ENCODE data around the gene CNR2.
"Not testable (repeated sequence)": the region's sequence is repeated elsewhere in the genome, so short reads cannot be mapped to it uniquely, and the experiment has no call there.

The CNR2 gene

GRCh38 chr1:23885222-23885621 is 27.9 kb downstream of the CNR2 start:
- no peak for DNase-seq (ENCODE audit: low read depth in 2 of 2)

GRCh38 chr1:23882746-23883145 is 30.4 kb downstream of the CNR2 start:
- DNase-seq (ENCODE audit: low read depth in 2 of 2): no peak

- no peak for DNase-seq (ENCODE audit: low read depth in 2 of 2)
These were observed 33.4 kb downstream of the CNR2 start for GRCh38 chr1:23879809-23880208.

GRCh38 chr1:23878668-23879067 is 34.5 kb downstream of the CNR2 start:
- no peak for DNase-seq (ENCODE audit: low read depth in 2 of 2)

GRCh38 chr1:23875382-23875781 is 37.8 kb downstream of the CNR2 start:
- DNase-seq (ENCODE audit: low read depth in 2 of 2): no peak

GRCh38 chr1:23872421-23872820 is 40.7 kb downstream of the CNR2 start:
- DNase-seq (ENCODE audit: low read depth in 2 of 2): no peak

GRCh38 chr1:23869051-23869450 is 44.1 kb downstream of the CNR2 start:
- DNase-seq (ENCODE audit: low read depth in 2 of 2): no peak

- no peak for DNase-seq (ENCODE audit: low read depth in 2 of 2)
These were observed 44.6 kb downstream of the CNR2 start for GRCh38 chr1:23868557-23869016.

GRCh38 chr1:23867895-23868556 is 45.1 kb downstream of the CNR2 start, which contains the start of gene FUCA1:
Gene FUCA1 (minus strand): TSS chr1:23868290. CDS start chr1:23868286, 4 bp downstream.
- peak; percentile 87 to 91 for DNase-seq (ENCODE audit: low read depth in 2 of 2)

- no peak for DNase-seq (ENCODE audit: low read depth in 2 of 2)
These were observed 45.6 kb downstream of the CNR2 start for GRCh38 chr1:23867542-23867894.

- DNase-seq (ENCODE audit: low read depth in 2 of 2): no peak
These were observed 47.6 kb downstream of the CNR2 start for GRCh38 chr1:23865543-23865930.

GRCh38 chr1:23864801-23865542 is 48.2 kb downstream of the CNR2 start:
- no peak for DNase-seq (ENCODE audit: low read depth in 2 of 2)

GRCh38 chr1:23862640-23863039 is 50.5 kb downstream of the CNR2 start:
- no peak for DNase-seq (ENCODE audit: low read depth in 2 of 2)

- DNase-seq (ENCODE audit: low read depth in 2 of 2): no peak
These were observed 58.6 kb downstream of the CNR2 start for GRCh38 chr1:23854568-23854967.

- DNase-seq (ENCODE audit: low read depth in 2 of 2): not testable (repeated sequence)
These were observed 60.0 kb downstream of the CNR2 start for GRCh38 chr1:23853124-23853523.

GRCh38 chr1:23851406-23851805 is 61.8 kb downstream of the CNR2 start:
- not testable (repeated sequence) for DNase-seq (ENCODE audit: low read depth in 2 of 2)

GRCh38 chr1:23848673-23849616 is 64.2 kb downstream of the CNR2 start:
- no peak for DNase-seq (ENCODE audit: low read depth in 2 of 2)

- DNase-seq (ENCODE audit: low read depth in 2 of 2): not testable (repeated sequence)
These were observed 65.6 kb downstream of the CNR2 start for GRCh38 chr1:23847482-23848095.

GRCh38 chr1:23845163-23845562 is 68.0 kb downstream of the CNR2 start:
- no peak for DNase-seq (ENCODE audit: low read depth in 2 of 2)

- no peak for DNase-seq (ENCODE audit: low read depth in 2 of 2)
These were observed 69.5 kb downstream of the CNR2 start for GRCh38 chr1:23843644-23844043.

GRCh38 chr1:23838401-23838866 is 74.7 kb downstream of the CNR2 start:
- peak; percentile 58 to 61 for DNase-seq (ENCODE audit: low read depth in 2 of 2)

- no peak for DNase-seq (ENCODE audit: low read depth in 2 of 2)
These were observed 75.3 kb downstream of the CNR2 start for GRCh38 chr1:23837908-23838307.
